Stimulated activated CD4-positive, alpha-beta T cell treated with anti-CD3 and anti-CD28 coated beads, Interleukin-4, amount 100 ng/mL, for 4 hours (primary cell): Measurements from ENCODE around the gene SOX10.

Experiments used
- DNase-seq, 2 experiments: peaks; one replicate each; pipeline ENCODE4 v3.0.0-alpha.2; 2020

Gene SOX10

DNA sequence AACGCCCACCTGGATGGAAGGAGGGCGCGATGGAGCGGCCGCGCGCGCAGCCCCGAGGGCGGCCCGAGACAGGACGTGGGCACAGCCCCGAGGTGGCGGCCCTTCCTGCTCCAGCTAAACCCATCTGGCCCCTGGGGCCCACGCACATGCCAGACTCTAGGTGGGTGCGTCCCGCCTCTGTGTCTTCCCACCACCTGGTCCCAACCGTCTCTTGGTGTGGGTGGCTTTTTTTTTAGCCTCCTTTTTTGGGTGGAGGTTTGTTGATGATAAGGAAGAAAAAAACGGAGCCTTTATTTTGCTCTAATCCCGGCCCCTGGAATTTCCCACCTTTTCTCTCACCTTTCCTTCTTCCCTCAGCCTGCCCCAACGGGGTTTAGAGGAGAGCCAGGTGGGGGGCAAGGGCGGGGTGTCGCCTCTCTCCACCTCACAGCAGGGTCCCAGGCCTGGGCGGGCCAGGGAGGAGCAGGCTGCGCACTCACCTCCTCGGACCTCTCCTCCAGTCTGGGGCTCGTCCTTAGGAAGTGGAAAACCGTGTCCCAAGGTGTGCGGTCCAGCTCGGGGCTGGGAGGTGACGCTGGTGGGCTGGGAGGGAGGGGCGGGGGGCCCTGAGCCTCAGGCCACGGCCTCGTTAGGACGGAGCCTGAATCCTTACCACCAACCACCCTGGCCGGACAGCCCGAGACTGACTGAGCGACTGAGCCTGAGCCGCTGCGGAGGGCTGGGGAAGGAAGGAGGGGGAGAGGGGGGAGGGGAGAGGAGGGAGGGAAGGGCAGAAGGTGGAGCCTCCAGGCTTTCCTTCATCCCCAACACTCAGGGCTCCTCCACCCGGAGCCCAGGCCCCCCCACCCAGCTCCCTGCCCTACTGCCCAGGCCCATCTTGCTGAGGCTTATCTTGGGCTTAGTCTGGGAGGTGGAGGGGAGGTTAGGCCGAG, at the start of gene SOX10:
TSS of gene SOX10 (minus strand) at position 696 of the 932 bp plus-strand sequence. CDS start 771 bp downstream, outside the sequence.
- no peak for DNase-seq

DNA sequence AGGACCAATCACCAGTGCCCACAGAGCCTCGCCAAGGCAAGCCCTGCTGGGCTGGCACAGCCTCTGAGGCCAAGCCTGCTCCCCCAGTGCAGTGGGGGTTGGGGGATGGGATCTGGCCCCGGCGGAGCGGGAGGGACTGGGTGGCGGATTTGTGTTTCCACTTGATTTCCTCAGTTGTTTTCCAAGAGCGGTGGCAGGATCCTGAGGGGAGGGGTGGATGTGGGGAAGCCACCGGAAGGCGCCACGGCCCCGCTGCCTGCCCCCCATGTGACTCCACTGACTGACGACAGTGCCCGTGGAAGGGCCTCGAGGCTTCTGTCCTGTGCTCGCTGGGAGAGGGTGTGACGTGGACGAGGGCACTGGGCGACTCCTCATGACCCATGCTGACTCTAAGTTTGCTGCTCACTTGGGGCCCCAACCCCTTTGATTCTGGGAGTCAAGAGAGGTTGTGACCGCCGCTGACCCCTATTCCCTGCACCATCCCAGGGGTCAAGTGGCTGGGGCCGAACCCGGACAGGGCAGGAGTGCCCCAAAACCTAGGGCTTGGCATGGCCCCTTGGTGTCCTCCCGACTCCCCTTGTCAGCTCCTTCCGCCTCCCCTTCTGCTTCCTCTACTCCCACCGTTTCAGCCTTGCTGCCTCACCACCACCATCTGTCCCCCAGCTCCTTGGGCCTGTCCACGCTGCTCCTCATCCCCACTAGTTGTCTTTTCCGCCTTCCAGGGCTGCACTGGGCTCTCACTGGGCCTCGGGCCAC, 49.3 kb upstream of the SOX10 start:
- no peak for DNase-seq

DNA sequence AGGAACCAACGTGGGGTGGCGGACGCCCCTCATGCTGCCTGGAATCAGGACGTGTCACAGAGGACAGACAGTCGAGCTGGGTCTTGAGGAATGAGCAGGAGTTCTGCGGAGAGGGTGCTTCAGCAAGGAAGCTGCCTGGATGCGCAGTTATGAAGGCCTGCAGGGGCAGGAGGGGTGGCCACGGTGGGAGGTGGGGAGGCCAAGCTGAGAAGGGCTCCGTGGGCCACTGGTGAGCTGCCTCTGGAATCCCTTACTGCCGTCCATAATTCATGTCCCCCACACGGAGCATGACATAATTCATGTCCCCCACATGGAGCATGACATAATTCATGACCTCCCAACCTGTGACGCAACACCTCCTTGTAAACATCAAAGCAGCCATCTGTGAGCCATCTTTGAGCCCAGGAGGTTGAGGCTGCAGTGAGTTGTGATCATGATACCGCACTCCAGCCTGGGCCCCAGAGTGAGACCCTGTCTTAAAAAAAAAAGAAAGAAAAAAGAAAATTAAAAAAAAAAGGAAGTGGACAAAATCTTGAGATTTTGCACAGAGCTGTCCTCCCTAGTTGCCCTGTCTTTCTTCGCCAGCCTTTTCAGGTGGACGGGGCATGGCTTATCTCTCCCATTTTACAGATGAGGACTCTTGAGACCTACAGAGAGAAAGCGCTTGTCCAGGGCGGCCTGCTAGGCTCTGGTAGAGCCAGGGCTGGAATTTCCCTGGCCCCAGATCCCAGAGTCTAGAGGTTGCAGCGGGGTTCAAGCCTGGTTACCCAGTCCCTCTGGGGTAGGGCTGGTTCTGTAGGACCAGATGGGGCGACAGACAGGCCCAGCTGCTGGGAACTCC, 48.5 kb upstream of the SOX10 start:
- DNase-seq, result no peak

DNA sequence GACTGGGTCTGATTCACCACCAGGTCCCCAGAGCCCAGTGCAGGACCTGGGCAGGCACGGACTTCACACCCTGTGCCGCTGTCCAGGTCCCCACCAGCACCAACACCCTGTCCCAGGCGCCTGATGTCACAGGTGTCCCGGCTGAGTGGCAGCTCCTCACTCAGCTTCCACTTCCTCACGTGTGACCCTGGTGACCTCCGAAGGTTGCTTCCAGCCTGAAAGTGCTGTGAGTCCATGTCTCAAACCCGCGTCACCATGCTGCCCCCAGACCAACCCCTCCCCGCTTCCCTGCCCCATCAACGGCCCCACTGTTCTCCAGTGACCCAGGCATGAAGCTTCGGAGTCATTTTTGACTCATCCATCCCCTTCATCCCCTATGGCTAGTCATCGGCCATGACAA, 47.1 kb upstream of the SOX10 start:
- no peak for DNase-seq

DNA sequence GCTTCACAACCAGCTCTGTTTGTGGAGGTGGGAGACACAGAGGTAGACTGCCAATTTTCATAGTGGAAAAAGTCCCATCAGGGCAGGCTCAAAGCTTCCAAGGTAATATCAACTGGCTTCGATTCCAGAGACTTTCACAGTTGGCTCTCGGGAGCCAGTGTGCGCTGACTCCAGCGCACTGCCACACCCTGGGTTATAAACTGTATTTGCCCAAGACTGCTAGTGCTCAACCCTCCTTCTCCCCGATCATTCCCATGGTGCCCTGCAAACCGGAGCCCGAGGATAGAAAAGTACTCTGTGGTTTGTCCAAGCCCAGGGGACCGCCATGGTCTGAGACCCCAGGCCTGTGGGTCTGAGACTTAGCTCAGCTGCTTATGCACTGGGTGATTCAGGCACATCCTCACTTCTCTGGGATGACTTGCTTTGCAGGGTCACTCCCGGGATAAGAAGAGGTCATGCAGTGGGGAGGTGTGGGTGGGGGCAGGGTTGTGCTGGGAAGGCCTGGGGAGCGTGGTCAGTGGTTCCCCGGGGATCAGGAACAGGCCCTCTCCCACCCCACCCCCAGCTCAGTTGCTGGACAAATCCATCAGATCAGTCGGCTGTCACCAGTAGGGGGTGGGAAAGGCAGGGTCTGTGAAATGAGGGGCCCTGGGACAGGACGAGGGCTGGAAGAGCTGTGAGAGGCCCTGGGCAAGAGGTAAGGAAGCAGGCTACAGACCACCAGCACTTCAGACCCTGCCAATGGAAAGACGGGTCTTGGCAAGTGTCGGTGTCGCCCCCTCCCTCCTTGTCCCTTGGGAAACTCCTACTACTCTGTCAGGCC, 46.2 kb upstream of the SOX10 start:
- DNase-seq, result no peak

DNA sequence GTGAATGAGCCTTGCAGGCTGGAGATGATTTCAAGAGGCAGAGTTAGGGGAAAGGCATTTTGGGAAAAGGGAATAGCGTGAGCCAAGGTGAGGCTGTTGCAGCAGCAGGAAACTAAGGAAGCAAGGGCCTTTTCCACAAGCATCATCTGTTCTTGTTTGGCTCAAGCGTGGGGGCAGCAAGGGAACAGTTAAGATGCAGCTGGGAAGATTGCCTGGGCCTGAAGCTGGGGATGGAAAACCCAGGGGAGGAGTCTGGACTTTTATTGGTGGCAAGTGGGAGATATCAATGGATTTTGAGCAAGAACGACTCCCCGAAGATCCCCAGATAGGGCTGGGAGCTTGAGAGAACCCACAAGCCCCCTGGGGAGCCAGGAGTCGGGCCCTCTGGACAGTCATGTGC, 45.5 kb upstream of the SOX10 start:
- no peak for DNase-seq

DNA sequence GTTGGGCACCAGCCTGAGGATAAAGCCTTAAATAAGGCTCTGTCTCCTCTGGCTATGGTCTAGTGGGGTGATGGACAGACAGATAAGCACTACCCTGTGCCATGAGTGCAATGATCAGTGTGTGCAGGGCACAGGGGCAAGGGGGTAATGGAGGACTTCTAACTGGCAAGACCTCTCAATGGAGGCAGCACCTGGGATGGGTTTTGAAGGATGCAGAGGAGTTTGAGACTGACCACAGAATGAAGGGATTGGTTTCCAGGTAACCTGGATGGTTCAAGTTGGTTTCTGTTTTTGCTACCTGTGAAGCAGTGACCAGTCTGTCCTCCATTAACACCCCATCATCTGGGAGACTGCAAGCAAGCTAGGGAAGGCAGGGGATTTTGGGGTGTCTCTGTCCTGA, 45.0 kb upstream of the SOX10 start:
- DNase-seq, result no peak

DNA sequence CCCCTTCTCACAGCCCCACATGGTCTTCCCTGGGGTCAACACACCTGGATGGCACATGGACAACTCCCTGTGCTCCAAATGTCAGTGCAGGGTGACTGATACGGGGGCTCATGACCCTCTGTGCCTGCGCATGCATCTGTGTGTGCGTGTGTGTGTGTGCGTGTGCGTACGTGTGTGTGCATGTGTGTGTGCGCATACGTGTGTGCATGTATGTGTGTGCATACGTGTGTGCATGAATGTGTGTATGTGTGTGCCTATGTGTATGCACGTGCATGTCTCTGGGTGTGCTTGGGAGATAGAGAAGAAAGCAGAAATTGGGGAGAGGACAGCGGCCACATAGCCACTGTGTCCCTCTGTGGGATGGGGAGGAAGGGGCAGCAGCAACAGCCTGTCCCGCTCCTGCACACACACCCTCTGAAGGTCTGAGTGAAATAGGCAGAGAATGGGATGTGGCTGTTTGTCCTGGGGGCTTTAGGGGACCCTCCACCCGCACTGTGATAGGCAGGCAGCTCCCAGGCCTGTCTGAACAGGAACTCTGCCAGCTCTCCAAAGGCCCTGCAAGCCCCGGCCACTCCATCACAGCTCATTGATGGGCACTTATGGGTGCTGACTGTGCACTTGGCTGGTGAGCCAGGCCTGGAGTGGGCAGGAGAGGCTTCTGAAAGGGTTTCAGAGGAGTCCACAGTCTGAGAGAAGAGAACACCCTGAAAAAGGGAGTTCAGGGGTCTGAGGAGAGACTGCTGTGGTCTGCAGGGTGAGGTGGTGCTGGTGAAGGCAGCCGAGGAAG, 44.2 kb upstream of the SOX10 start:
- DNase-seq, result no peak

DNA sequence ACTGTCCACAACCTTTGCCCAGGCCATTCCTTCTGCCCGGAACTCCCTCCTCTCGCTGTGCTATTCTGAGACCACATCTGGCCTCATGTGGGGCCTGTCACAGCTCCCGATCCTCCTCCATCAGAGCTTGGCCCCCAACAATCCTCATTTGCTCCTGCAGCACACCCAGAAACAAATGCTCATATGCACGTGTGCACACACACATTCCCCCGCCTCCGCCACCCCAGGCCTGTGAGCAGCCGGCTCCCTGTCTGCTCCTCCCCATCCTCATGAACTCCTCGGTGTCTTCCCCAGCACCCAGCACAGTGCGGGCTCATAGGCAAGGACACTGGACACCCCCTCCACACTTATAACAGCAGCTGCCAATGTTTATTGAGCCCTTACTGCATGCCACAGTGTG, 43.1 kb upstream of the SOX10 start:
- no peak for DNase-seq

DNA sequence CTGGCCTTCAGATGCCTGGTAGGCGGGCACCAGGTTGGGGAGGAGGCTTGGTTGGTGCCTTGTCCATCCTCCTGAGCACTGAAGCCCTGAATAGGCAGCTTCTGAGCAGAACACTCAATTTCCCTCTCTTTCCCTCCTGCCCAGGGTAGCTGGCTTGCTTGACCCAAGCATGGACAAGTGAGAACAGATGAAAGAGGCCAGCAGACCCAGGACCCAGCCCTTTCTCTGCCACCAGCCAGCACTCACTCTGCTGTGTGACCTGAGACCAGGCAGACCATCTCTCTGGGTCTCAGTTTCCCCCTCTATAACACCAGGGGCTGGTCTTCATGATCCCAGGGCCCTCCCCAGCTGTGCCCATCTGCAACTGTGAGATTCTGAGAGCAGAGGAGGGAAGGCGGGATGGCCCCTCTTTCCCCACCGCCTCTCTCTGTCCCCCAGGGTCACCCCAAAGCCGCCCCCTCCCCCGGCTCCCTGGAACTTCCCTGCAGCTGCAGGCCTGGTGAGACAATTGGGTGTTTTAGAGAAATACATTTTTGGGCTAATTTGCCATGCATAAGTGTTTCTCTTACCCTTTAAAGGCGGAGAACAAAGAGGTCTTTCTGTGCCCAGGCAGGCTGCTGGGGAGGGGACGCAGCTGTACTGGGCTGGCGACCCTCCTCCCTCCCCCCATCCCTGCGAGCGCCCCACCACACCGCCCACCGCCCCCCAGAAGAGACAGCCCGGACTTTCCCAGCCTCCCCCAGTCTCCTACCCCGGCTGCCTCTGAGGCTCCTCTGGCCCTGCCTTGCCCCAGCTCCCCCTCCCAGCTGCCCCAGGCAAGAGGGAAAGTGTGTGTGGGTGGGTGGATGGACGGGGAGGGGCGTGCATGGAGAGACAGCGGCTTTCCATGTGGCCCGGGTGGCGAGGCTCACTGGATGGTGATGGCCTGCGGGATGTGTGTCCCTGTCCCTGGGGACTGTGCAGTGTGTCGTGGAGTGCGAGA, 42.1 kb upstream of the SOX10 start:
- no peak for DNase-seq

DNA sequence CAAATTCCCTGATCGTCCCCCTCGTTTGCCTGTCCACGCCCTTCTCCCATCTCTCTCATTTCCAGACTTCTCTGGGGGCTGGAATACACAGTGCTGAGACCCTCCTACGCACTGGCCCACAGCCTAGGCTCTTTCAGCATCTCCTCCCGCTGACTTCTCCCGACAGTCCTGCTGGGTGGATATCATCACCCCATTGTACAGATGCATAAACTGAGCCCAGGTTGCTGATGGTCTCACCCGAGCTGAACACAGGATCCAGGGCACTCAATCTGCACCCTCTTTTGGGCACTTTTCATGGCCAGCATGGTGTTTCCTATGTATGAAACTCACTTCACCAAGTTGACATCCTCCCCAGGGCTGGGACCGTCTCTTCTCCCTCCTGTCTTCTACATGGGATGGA, 41.2 kb upstream of the SOX10 start:
- DNase-seq, result no peak

DNA sequence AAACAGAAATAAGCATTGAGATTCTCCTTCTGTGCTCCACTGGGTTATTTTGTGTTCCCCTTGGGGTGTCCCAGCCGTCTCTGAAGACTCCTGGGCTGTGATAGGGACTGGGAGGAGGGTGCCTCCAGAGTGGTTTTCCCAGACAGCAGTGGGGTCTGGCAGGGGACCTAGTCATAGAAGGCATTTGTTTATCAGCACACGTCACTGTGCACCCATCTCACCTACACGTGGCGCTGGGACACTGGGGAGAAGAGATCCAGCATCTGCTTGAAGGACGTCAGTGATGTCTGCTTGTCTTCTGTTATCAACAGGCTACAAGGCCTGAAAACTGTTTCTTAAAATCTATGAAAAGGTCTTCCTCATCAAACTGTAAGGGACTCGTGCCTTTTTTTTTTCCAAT, 38.7 kb upstream of the SOX10 start:
- no peak for DNase-seq

DNA sequence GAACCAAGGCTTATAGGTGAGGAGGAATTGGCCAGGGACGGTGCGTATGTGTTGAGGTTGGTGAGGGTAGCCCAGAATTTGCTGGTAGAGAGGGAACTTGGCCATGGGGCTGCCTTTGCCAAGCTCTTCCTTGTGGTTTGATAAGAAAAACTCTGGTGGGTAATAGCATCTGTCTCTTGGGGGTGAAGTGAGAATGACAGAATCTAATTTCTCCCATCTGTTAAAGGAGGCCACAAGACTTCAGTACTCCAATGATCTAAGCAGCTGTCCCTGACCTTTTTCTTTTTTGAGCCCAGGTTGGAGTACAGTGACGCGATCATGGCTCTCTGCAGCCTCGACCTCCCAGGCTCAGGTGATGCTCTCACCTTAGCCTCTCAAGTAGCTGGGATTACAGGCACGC, 36.9 kb upstream of the SOX10 start:
- DNase-seq, result no peak

DNA sequence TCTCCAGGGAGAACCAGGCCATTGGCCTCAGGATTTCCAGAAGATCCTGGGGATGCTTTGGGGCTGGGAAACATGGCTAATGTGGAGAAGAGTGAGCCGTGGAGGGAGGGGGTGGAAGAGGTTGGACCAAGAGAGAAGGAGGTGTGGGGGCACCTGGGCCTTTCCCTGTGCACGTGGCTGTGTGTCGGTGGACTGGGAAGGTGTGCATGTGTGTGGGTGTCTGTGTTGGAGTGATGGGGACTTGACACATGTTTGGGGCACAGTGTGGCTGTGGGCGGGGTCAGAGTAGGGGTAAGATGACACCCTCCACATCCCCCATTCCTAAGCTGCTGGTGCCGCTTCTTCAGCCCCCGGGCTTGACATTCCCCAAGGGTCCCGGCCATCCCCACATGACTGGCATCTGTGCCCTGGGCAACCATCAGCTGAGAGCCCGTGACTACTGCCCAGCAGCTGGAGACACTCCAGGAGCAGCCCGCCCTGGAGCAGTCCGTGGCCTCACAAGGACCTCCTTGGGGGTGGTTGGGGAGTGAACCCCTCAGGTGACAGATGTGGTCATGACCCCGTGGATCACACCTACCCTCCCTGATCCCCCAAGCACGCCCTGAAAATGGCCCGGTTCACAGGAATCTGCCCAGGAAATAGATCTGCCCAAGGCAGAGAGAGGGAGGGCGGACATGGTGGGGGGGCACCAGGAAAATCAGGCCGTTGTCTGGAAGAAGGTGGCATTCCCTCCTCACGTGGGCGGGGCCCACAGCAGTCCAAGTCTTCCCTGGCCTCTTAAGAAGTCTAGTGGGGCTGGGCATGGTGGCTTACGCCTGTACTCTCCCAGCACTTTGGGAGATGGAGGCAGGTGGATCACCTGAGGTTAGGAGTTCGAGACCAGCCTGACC, 34.8 kb upstream of the SOX10 start:
- no peak for DNase-seq

DNA sequence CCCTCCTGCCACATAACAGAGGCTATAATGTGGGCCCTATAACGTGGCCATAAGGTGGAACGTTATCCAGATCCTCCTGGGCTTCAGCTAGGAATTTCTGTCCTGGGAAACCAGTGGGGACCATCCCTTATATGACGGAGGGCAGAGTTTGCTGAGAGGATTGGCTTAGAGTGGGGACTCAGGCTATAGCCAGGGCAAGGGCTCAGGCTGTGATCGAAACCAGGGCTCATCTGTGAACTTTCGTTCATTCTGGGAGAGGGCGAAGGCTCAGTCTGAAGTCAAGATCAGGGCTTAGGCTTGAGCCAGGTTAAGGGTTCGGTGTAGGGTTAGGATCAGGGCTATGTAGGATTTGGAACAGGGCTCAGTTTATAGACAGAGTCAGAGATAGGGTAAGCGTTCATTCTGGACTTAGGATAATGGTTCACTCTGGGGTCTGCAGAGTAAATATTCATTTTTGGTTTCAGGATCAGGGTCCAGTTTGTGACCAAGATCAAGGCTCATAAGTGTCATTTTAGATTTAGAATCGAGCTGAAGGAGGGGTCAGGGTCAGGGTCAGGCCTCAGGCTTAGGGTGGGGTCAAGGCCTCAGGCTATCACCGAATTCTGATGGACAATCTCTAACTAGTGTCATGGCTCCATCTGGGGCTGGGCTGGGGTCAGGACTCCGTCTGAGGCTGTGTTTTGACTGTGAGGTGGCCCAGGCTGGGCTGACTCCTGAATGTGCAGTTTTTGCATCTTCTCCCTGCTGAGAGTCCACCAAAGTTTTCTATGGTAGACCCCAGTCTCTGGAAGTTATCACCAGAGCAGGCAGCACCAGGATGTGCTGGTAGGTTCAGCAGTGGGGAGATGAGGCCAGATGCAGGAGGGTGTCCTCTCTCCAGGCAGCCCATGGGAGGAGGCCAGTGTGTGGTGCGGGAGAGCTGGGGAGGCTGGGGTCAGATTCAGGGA, 33.9 kb upstream of the SOX10 start:
- DNase-seq, result no peak

DNA sequence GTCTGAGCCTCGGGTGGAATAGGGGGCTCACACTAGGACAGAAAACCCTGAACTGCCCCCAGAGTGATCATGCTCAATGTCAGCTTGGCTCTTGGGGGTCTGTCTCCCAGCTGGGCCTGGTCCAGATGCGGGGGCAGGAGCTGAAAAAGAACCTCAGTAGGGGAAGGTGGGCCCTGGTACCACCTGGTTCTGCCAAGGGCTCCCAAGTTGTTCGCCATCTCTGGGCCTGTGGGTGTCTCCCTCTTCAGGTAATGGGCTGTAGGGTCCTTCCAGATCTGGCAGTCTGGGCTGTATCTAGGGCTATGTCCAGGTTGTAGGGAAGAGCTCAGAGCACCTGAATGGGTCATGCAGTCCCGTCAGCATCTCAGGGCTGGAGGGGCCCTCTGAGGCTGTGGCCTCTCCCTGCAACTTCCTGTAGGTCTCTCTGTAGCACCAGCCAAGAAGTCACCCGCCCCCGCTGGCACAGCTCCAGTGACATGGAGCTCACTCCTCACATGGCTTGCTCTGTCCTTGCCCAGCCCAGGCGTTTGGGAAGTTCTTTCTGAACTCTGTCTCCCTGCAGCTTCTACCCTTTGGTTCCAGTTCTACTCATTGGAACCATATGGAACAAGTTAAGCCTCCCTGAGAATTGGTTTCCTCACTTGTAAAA, 33.0 kb upstream of the SOX10 start:
- no peak for DNase-seq
